ENCODE measurements around the gene NINJ2.

Gene NINJ2

GRCh38 chr12:581746-582145 lies 81.5 kb downstream of the NINJ2 start:
- Histone ChIP-seq H3K36me3 (ENCODE audit: insufficient read depth, low read length) (no peaks in the 10 kb centered on the region), H3K9ac (ENCODE audit: low read depth, low read length, poor library complexity, severe bottlenecking) (no peak overlapping the region), H4K20me1 (ENCODE audit: insufficient read depth, low read length, poor library complexity, severe bottlenecking) (no peaks in the 10 kb centered on the region), H3K27me3 (ENCODE audit: insufficient read depth, low read length, poor library complexity, severe bottlenecking) (no peaks in the 10 kb centered on the region), H3K9me2 (replicated peaks; ENCODE audit: low read depth, low read length) (no peaks in the 10 kb centered on the region), H3K4me2 (ENCODE audit: low read depth, low read length, poor library complexity, severe bottlenecking) (no peak overlapping the region), H3K4me1 (ENCODE audit: insufficient read depth, low read length, poor library complexity, severe bottlenecking) (peaks cover 5% of the 10 kb centered on the region), H3K4me3 (ENCODE audit: low read length, poor library complexity, severe bottlenecking) (no peak overlapping the region), H3K9me3 (ENCODE audit: insufficient read depth, low read depth, low read length) (no peaks in the 10 kb centered on the region), H3F3A (ENCODE audit: low read depth) (0 out of 2 replicates have a peak, but pooled peaks cover 3% of the 10 kb centered on the region), H2AFZ (ENCODE audit: low read length) (no peak overlapping the region), H3K79me2 (ENCODE audit: insufficient read depth, low read length) (no peaks in the 10 kb centered on the region)
- TF ChIP-seq EZH2phosphoT487 (IDR thresholded peaks at IDR 0.05; ENCODE audit: borderline replicate concordance) (no peak), CTCF (conservative IDR thresholded peaks at IDR 0.05; ENCODE audit: low read length) (no peak)

GRCh38 chr12:581321-581720 lies 81.9 kb downstream of the NINJ2 start:
- no peak overlapping the region for H3K4me3 ChIP-seq (ENCODE audit: low read length, poor library complexity, severe bottlenecking)
- no peak overlapping the region for H2AFZ ChIP-seq (ENCODE audit: low read length)
- H3K27me3 ChIP-seq (ENCODE audit: insufficient read depth, low read length, poor library complexity, severe bottlenecking) = no peaks in the 10 kb centered on the region
- 0 out of 2 replicates have a peak, but pooled peaks cover 3% of the 10 kb centered on the region for H3F3A ChIP-seq (ENCODE audit: low read depth)
- no peak for TF ChIP-seq CTCF (conservative IDR thresholded peaks at IDR 0.05; ENCODE audit: low read length)
- no peak for TF ChIP-seq EZH2phosphoT487 (IDR thresholded peaks at IDR 0.05; ENCODE audit: borderline replicate concordance)
- H3K9me3 ChIP-seq (ENCODE audit: insufficient read depth, low read depth, low read length) = no peaks in the 10 kb centered on the region
- no peaks in the 10 kb centered on the region for H3K36me3 ChIP-seq (ENCODE audit: insufficient read depth, low read length)
- no peak overlapping the region for H3K4me2 ChIP-seq (ENCODE audit: low read depth, low read length, poor library complexity, severe bottlenecking)
- H3K4me1 ChIP-seq (ENCODE audit: insufficient read depth, low read length, poor library complexity, severe bottlenecking) = peaks cover 9% of the 10 kb centered on the region
- no peaks in the 10 kb centered on the region for H3K79me2 ChIP-seq (ENCODE audit: insufficient read depth, low read length)
- no peaks in the 10 kb centered on the region for H3K9me2 ChIP-seq (replicated peaks; ENCODE audit: low read depth, low read length)
- H3K9ac ChIP-seq (ENCODE audit: low read depth, low read length, poor library complexity, severe bottlenecking) = no peak overlapping the region
- H4K20me1 ChIP-seq (ENCODE audit: insufficient read depth, low read length, poor library complexity, severe bottlenecking) = no peaks in the 10 kb centered on the region

- Histone ChIP-seq H4K20me1 (ENCODE audit: insufficient read depth, low read length, poor library complexity, severe bottlenecking) (no peaks in the 10 kb centered on the region), H3K79me2 (ENCODE audit: insufficient read depth, low read length) (peaks cover under 1% of the 10 kb centered on the region; the same call in 1 of the 2 replicates), H3K4me1 (ENCODE audit: insufficient read depth, low read length, poor library complexity, severe bottlenecking) (peaks cover 12% of the 10 kb centered on the region), H3K9ac (ENCODE audit: low read depth, low read length, poor library complexity, severe bottlenecking) (no peak overlapping the region), H3K27me3 (ENCODE audit: insufficient read depth, low read length, poor library complexity, severe bottlenecking) (no peaks in the 10 kb centered on the region), H3K9me2 (replicated peaks; ENCODE audit: low read depth, low read length) (no peaks in the 10 kb centered on the region), H3K4me3 (ENCODE audit: low read length, poor library complexity, severe bottlenecking) (no peak overlapping the region), H3K9me3 (ENCODE audit: insufficient read depth, low read depth, low read length) (no peaks in the 10 kb centered on the region), H3K4me2 (ENCODE audit: low read depth, low read length, poor library complexity, severe bottlenecking) (no peak overlapping the region), H2AFZ (ENCODE audit: low read length) (no peak overlapping the region), H3K36me3 (ENCODE audit: insufficient read depth, low read length) (no peaks in the 10 kb centered on the region), H3F3A (ENCODE audit: low read depth) (0 out of 2 replicates have a peak, but pooled peaks cover 3% of the 10 kb centered on the region)
- TF ChIP-seq EZH2phosphoT487 (IDR thresholded peaks at IDR 0.05; ENCODE audit: borderline replicate concordance) (no peak), CTCF (conservative IDR thresholded peaks at IDR 0.05; ENCODE audit: low read length) (no peak)
Observed at GRCh38 chr12:580813-581212, 82.4 kb downstream of the NINJ2 start.
